Measurements from ENCODE around the gene CD9.

DNA sequence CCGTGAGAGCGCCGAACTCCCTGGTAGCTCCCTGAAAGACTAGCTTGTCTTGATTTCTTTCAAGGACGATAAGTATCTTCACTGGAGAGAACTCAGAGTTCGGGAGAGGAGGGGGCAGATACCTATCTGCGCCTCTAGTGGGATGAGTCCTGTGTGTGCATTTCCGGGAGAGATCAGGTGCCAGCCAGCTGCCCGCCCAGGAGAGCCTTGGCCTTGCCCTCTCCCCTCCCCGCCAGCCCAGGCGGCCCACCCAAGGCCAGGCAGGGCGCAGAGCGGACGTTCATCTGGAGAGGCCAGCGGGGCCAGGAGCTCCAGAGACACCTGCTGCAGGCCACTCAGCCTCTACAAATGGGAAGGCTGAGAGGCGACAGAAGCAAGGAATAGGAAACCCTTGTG lies 1.0 kb downstream of the CD9 start:
- peak in 3 of 6 experiments; percentile 9 to 29 (median 9) for TF ChIP-seq CTCF (IDR thresholded peaks at IDR 0.05)
- peak in 1 of 4 donors; percentile 51 for TF ChIP-seq POLR2A (IDR thresholded peaks at IDR 0.05)

Data from esophagus squamous epithelium (tissue), 4 donors.